ENCODE data around the gene RFNG. TPM values are rescaled to one million over a fixed set of nuclear protein-coding genes. Genes with fewer than 3 reads are reported as not detected.

The RFNG gene
- total and polyA plus RNA-seq, 2 of the 13 experiments (the other 11 are each of a cell fraction or from before 2014, with no cell fraction given), result 61.4 to 64.0 TPM

- TF ChIP-seq, protein P1, sequence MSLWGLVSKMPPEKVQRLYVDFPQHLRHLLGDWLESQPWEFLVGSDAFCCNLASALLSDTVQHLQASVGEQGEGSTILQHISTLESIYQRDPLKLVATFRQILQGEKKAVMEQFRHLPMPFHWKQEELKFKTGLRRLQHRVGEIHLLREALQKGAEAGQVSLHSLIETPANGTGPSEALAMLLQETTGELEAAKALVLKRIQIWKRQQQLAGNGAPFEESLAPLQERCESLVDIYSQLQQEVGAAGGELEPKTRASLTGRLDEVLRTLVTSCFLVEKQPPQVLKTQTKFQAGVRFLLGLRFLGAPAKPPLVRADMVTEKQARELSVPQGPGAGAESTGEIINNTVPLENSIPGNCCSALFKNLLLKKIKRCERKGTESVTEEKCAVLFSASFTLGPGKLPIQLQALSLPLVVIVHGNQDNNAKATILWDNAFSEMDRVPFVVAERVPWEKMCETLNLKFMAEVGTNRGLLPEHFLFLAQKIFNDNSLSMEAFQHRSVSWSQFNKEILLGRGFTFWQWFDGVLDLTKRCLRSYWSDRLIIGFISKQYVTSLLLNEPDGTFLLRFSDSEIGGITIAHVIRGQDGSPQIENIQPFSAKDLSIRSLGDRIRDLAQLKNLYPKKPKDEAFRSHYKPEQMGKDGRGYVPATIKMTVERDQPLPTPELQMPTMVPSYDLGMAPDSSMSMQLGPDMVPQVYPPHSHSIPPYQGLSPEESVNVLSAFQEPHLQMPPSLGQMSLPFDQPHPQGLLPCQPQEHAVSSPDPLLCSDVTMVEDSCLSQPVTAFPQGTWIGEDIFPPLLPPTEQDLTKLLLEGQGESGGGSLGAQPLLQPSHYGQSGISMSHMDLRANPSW (CRISPR knock-in tag; IDR thresholded peaks at IDR 0.05; ENCODE audit: borderline replicate concordance), result no peak
- TF ChIP-seq, protein P2, sequence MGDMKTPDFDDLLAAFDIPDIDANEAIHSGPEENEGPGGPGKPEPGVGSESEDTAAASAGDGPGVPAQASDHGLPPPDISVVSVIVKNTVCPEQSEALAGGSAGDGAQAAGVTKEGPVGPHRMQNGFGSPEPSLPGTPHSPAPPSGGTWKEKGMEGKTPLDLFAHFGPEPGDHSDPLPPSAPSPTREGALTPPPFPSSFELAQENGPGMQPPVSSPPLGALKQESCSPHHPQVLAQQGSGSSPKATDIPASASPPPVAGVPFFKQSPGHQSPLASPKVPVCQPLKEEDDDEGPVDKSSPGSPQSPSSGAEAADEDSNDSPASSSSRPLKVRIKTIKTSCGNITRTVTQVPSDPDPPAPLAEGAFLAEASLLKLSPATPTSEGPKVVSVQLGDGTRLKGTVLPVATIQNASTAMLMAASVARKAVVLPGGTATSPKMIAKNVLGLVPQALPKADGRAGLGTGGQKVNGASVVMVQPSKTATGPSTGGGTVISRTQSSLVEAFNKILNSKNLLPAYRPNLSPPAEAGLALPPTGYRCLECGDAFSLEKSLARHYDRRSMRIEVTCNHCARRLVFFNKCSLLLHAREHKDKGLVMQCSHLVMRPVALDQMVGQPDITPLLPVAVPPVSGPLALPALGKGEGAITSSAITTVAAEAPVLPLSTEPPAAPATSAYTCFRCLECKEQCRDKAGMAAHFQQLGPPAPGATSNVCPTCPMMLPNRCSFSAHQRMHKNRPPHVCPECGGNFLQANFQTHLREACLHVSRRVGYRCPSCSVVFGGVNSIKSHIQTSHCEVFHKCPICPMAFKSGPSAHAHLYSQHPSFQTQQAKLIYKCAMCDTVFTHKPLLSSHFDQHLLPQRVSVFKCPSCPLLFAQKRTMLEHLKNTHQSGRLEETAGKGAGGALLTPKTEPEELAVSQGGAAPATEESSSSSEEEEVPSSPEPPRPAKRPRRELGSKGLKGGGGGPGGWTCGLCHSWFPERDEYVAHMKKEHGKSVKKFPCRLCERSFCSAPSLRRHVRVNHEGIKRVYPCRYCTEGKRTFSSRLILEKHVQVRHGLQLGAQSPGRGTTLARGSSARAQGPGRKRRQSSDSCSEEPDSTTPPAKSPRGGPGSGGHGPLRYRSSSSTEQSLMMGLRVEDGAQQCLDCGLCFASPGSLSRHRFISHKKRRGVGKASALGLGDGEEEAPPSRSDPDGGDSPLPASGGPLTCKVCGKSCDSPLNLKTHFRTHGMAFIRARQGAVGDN (CRISPR knock-in tag; IDR thresholded peaks at IDR 0.05), result peak; percentile 68
- TF ChIP-seq ZNF138 (CRISPR knock-in tag; IDR thresholded peaks at IDR 0.05; ENCODE audit: low read depth), result peak; percentile 34; the same call in 1 of the 2 replicates
- TF ChIP-seq SRSF9 (IDR thresholded peaks at IDR 0.05; ENCODE audit: borderline replicate concordance, insufficient read depth, low read depth, low read length, poor library complexity, severe bottlenecking), result no peak
- no peak for TF ChIP-seq ATRX (CRISPR knock-in tag; IDR thresholded peaks at IDR 0.05; ENCODE audit: borderline replicate concordance)
- TF ChIP-seq PCBP1 (IDR thresholded peaks at IDR 0.05; ENCODE audit: borderline replicate concordance, low read depth, low read length), result peak; percentile 75; the same call in 1 of the 2 replicates
- TF ChIP-seq ZNF607 (CRISPR knock-in tag; IDR thresholded peaks at IDR 0.05; ENCODE audit: borderline replicate concordance), result 0 out of 2 replicates have a peak, but pooled peaks have one; percentile 49
- TF ChIP-seq, protein P3, sequence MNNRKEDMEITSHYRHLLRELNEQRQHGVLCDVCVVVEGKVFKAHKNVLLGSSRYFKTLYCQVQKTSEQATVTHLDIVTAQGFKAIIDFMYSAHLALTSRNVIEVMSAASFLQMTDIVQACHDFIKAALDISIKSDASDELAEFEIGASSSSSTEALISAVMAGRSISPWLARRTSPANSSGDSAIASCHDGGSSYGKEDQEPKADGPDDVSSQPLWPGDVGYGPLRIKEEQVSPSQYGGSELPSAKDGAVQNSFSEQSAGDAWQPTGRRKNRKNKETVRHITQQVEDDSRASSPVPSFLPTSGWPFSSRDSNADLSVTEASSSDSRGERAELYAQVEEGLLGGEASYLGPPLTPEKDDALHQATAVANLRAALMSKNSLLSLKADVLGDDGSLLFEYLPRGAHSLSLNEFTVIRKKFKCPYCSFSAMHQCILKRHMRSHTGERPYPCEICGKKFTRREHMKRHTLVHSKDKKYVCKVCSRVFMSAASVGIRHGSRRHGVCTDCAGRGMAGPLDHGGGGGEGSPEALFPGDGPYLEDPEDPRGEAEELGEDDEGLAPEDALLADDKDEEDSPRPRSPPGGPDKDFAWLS (CRISPR knock-in tag; IDR thresholded peaks at IDR 0.05; ENCODE audit: borderline replicate concordance), result 0 out of 2 replicates have a peak, but pooled peaks have one; percentile 84
- TF ChIP-seq MYC (CRISPR knock-in tag; IDR thresholded peaks at IDR 0.05; ENCODE audit: borderline replicate concordance), result peak; percentile 52; the same call in 1 of the 2 replicates
- no peak for TF ChIP-seq DRAP1 (CRISPR knock-in tag; IDR thresholded peaks at IDR 0.05)
- TF ChIP-seq ATF7-NPFF (CRISPR knock-in tag; IDR thresholded peaks at IDR 0.05; ENCODE audit: low read depth), result peak; percentile 5; the same call in 1 of the 2 replicates
- TF ChIP-seq ZNF574 (CRISPR knock-in tag; IDR thresholded peaks at IDR 0.05), result 0 out of 2 replicates have a peak, but pooled peaks have one; percentile 18
Observed at GRCh38 chr17:81998691-81999438, 52.7 kb downstream of the RFNG start (continued).
